HEK293T (cell line): ENCODE data around the gene EPM2AIP1.
"Not testable (repeated sequence)": the region's sequence is repeated elsewhere in the genome, so short reads cannot be mapped to it uniquely, and the experiment has no call there.

Experiments used
- CTCF ChIA-PET: fragments of 350-600 bp; formaldehyde crosslinking; extraction: SDS; loops from one replicate; lab custom pipeline; 2021; ENCODE audit warnings: antibody characterized with exemption, inconsistent platforms; lab: Yijun Ruan, JAX
- POLR2A ChIA-PET: fragments of 350-600 bp; formaldehyde crosslinking; extraction: SDS; loops from one replicate; lab custom pipeline; 2020; ENCODE audit warnings: antibody characterized with exemption, inconsistent platforms; lab: Yijun Ruan, JAX
- DNase-seq: peaks from one replicate; pipeline ENCODE4 v3.0.0; 2012; ENCODE audit warnings: mixed read lengths; ENCODE audit errors: extremely low spot score
- ARNT ChIP-seq: fragments of 450-650 bp; IDR thresholded peaks from 2 replicates; pipeline ENCODE4 v1.6.1; 2017; ENCODE audit warnings: mild to moderate bottlenecking
- BHLHE40 ChIP-seq: fragments of 450-650 bp; IDR thresholded peaks from 2 replicates; pipeline ENCODE4 v1.6.1; 2016; ENCODE audit warnings: mild to moderate bottlenecking, moderate library complexity, borderline replicate concordance
- CTBP1 ChIP-seq: fragments of 450-650 bp; IDR thresholded peaks from 2 replicates; pipeline ENCODE4 v1.6.1; 2016; ENCODE audit warnings: borderline replicate concordance
- ELF4 ChIP-seq: fragments of 450-650 bp; IDR thresholded peaks from 2 replicates; pipeline ENCODE4 v1.6.1; 2017; ENCODE audit warnings: antibody characterized with exemption
- FOXA1 ChIP-seq: fragments of 450-650 bp; IDR thresholded peaks from 2 replicates; pipeline ENCODE4 v1.6.1; 2016; ENCODE audit warnings: mild to moderate bottlenecking
- FOXK2 ChIP-seq: fragments of 450-650 bp; IDR thresholded peaks from 2 replicates; pipeline ENCODE4 v1.6.1; 2016; ENCODE audit warnings: mild to moderate bottlenecking
- FOXM1 ChIP-seq: fragments of 450-650 bp; IDR thresholded peaks from 2 replicates; pipeline ENCODE4 v1.6.1; 2017; ENCODE audit warnings: mild to moderate bottlenecking, borderline replicate concordance
- HDGF ChIP-seq: fragments of 450-650 bp; IDR thresholded peaks from 2 replicates; pipeline ENCODE4 v1.6.1; 2017; ENCODE audit warnings: antibody characterized with exemption, borderline replicate concordance
- L3MBTL2 ChIP-seq: fragments of 450-650 bp; conservative IDR thresholded peaks from 2 replicates; pipeline ENCODE4 v1.6.1; 2016; ENCODE audit warnings: mild to moderate bottlenecking
- LEF1 ChIP-seq: fragments of 450-650 bp; IDR thresholded peaks from 2 replicates; pipeline ENCODE4 v1.6.1; 2017; ENCODE audit warnings: mild to moderate bottlenecking, borderline replicate concordance
- NFRKB ChIP-seq: fragments of 450-650 bp; IDR thresholded peaks from 2 replicates; pipeline ENCODE4 v1.6.1; 2016; ENCODE audit warnings: mild to moderate bottlenecking, moderate library complexity
- SP1 ChIP-seq: fragments of 450-650 bp; IDR thresholded peaks from 2 replicates; pipeline ENCODE4 v1.6.1; 2017
- SUZ12 ChIP-seq: fragments of 450-650 bp; IDR thresholded peaks from 2 replicates; pipeline ENCODE4 v1.6.1; 2016; ENCODE audit warnings: mild to moderate bottlenecking
- TARDBP ChIP-seq: fragments of 450-650 bp; IDR thresholded peaks from 2 replicates; pipeline ENCODE4 v1.6.1; 2016
- ZNF384 ChIP-seq: fragments of 450-650 bp; IDR thresholded peaks from 2 replicates; pipeline ENCODE4 v1.6.1; 2016
- TF ChIP-seq, protein P1 (sequence below): fragments of 450-650 bp; IDR thresholded peaks from 2 replicates; pipeline ENCODE4 v1.6.1; 2016

EPM2AIP1 gene

DNA sequence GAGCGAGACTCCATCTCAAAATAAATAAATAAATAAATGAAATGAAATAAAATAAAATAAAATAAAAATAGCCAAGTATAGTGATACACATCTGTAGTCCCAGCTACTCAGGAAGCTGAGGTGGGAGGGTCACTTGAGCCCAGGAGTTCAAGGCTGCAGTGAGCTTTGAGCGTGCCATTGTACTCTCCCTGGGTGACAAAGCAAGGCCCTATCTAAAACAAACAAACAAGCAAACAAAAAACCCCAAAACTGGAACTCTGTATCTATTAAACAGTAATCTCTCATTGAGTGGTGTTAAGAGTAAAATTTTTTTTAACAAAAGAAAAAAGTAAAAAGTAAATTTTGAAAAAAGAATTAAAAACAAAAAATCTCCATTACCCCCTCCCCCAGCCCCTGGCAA is 20.8 kb downstream of the EPM2AIP1 start:
- TF ChIP-seq FOXA1: no peak
- no peak for TF ChIP-seq SP1
- no peak for TF ChIP-seq ELF4
- no peak for TF ChIP-seq FOXK2
- TF ChIP-seq L3MBTL2: no peak
- ChIA-PET POLR2A (no interaction called here), CTCF (no interaction called here)
- DNase-seq: no peak

DNA sequence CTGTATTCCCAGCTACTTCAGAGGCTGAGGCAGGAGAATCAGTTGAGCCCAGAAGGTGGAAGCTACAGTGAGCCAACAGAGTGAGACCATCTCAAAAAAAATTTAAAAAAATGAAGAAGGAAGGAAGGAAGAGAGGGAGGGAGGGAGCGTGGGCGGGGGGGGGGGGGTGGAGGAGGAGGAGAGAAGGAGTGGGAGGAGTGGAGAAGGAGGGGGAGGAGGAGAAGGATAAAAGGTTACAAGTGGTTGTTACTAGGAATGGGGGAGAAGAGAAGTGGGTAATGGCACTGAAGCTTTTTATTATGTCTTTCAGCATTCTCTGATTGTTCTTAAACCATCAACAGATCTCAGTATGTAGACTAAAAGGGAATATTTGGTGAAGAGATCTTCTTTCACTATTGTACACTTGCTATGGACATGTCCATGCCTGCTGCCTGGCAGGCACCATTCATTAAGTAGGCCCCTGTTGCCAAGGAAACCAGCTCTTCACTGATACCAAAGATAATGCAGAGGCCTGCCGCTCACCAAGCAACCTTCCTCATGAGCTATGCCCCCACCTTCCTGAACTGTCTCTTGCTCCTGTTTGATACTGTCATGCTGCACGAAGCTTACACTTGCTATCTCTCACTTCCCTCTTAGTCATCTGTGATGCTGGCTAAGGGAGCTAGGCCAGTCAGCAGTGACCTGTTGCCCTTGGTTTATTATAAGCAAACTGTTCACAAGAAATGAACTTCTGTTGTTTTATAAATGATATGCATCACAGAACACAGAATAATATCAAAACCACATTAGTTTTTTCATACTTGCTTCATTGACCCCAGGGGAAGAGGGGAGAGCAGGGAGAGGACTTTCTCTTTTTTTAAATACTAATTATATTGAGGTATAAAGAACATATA is 23.1 kb downstream of the EPM2AIP1 start:
- ChIA-PET POLR2A (interaction anchor here (1.6 kb wide), 1 partner anchor 23 kb away, joined by 4 read pairs; the partner anchor contains the start of genes EPM2AIP1 and MLH1), CTCF (interaction anchor here (2.1 kb wide), 1 partner anchor 12 kb away, joined by 8 read pairs; no protein-coding TSS in a partner anchor)
- TF ChIP-seq FOXA1: no peak
- no peak for TF ChIP-seq ELF4
- TF ChIP-seq, protein P1, sequence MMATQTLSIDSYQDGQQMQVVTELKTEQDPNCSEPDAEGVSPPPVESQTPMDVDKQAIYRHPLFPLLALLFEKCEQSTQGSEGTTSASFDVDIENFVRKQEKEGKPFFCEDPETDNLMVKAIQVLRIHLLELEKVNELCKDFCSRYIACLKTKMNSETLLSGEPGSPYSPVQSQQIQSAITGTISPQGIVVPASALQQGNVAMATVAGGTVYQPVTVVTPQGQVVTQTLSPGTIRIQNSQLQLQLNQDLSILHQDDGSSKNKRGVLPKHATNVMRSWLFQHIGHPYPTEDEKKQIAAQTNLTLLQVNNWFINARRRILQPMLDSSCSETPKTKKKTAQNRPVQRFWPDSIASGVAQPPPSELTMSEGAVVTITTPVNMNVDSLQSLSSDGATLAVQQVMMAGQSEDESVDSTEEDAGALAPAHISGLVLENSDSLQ: no peak
- no peak for TF ChIP-seq L3MBTL2
- no peak for TF ChIP-seq SP1
- no peak for TF ChIP-seq FOXK2
- TF ChIP-seq CTBP1: no peak
- TF ChIP-seq FOXM1: no peak
- TF ChIP-seq LEF1: no peak
- TF ChIP-seq ZNF384: no peak
- TF ChIP-seq SUZ12: no peak
- DNase-seq: no peak

DNA sequence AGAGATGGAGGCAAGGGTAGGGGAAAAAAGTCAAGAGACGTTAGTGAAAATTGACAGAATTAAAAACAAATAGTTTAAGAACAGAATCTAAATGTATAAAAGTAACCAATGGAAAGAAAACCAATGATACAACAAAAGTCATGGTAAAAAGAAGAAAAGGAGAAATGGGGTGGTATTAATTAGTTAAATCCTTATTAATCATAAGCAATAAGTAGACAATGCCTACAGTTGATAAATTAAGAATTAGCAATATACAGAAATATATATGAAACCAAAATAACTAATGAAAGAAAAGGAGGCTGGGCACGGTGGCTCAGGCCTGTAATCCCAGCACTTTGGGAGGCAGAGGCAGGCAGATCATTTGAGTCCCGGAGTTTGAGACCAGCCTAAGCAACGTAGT is 23.8 kb downstream of the EPM2AIP1 start:
- TF ChIP-seq L3MBTL2 (no peak), BHLHE40 (no peak), FOXM1 (no peak), ZNF384 (no peak), CTBP1 (no peak), FOXA1 (no peak), TARDBP (no peak), SP1 (no peak)
- ChIA-PET POLR2A (interaction anchor here (1.6 kb wide), 1 partner anchor 24 kb away, joined by 4 read pairs; the partner anchor contains the start of genes EPM2AIP1 and MLH1), CTCF (interaction anchor here (2.1 kb wide), 1 partner anchor 11 kb away, joined by 8 read pairs; no protein-coding TSS in a partner anchor)
- DNase-seq: no peak

DNA sequence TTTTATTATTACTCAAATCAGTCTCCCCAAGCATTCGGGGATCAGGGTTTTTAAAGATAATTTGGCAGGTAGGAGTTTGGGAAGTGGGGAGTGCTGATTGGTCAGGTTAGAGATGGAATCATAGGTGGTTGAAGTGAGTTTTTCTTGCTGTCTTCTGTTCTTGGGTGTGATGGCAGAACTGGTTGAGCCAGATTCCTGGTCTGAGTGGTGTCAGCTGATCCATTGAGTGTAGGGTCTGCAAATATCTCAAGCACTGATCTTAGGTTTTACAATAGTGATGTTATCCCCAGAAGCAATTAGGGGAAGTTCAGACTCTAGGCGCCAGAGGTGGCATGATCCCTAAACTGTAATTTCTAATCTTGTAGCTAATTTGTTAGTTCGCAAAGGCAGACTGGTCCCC is 27.5 kb downstream of the EPM2AIP1 start:
- ChIA-PET CTCF (no interaction called here), POLR2A (interaction anchor here (0.6 kb wide), 1 partner anchor 14 kb away, joined by 3 read pairs; no protein-coding TSS in a partner anchor)
- TF ChIP-seq CTBP1 (no peak), ZNF384 (no peak), L3MBTL2 (no peak), ELF4 (no peak), HDGF (no peak), FOXA1 (no peak), FOXK2 (no peak), FOXM1 (no peak), LEF1 (no peak), TARDBP (no peak), ARNT (no peak), BHLHE40 (no peak), NFRKB (no peak), SP1 (no peak), SUZ12 (no peak)
- TF ChIP-seq, protein P1: no peak
- DNase-seq: no peak

DNA sequence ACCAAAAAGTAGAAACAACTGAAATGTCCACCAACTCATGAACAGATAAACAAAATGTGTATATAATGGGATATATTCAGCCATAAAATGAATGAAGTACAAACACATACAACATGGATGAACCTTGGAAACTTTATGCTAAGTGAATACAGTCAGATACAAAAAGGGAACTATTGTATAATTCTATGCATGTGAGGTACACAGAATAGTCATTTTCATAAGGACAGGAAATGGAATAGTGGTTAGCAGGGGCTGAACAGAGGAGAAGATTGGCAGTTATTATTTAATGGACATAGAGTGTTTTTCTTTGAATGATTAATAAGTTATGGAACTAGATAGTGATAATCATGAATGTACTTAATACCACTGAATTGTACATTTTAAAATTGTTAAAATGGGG is 28.1 kb downstream of the EPM2AIP1 start:
- TF ChIP-seq FOXM1: no peak
- TF ChIP-seq SUZ12: no peak
- no peak for TF ChIP-seq BHLHE40
- TF ChIP-seq LEF1: no peak
- TF ChIP-seq, protein P1: no peak
- no peak for TF ChIP-seq SP1
- TF ChIP-seq NFRKB: no peak
- TF ChIP-seq ZNF384: no peak
- no peak for TF ChIP-seq CTBP1
- TF ChIP-seq ELF4: no peak
- TF ChIP-seq FOXK2: no peak
- no peak for TF ChIP-seq TARDBP
- no peak for TF ChIP-seq FOXA1
- TF ChIP-seq ARNT: no peak
- no peak for TF ChIP-seq HDGF
- TF ChIP-seq L3MBTL2: no peak
- POLR2A ChIA-PET: no interaction called here
- CTCF ChIA-PET: no interaction called here
- DNase-seq: no peak

DNA sequence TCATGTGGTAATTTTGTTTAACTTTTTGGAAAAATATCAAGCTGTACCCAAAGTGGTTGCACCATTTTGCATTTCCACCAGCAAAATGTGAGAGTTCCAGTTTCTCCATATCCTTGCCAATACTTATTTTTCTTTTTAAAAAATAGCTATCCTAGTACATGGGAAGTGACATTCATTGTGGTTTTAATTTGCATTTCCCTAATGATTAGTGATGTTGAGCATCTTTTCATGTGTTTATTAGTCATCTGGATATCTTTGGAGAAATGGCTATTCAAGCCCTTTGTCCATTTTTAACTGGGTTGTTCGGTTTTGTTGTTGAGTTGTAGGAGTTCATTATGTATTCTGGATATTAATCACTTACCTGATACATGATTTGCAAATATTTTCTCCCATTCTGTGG is 28.6 kb downstream of the EPM2AIP1 start:
- CTCF ChIA-PET: no interaction called here
- DNase-seq: no peak
- POLR2A ChIA-PET: no interaction called here
- TF ChIP-seq ZNF384 (no peak), ELF4 (no peak), FOXM1 (no peak), LEF1 (no peak), SP1 (no peak), BHLHE40 (no peak), TARDBP (no peak), FOXA1 (no peak)
- TF ChIP-seq, protein P1: no peak

DNA sequence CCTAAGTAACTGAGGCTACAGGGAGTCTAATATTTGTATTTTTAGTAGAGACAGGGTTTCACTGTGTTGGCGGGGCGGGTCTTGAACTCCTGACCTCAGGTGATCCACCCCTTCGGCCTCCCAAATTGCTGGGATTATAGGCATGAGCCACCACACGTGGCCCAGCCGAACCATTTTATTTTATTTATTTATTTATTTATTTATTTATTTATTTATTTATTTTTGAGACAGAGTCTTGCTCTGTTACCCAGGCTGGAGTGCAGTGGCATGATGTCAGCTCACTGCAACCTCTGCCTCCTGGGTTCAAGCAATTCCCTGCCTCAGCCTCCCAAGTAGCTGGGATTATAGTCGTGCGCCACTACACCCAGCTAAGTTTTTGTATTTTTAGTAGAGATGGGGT is 29.9 kb downstream of the EPM2AIP1 start:
- POLR2A ChIA-PET, DNase-seq, CTCF ChIA-PET: not testable (repeated sequence)
